ENCODE data around the gene CSRNP2.

DNA sequence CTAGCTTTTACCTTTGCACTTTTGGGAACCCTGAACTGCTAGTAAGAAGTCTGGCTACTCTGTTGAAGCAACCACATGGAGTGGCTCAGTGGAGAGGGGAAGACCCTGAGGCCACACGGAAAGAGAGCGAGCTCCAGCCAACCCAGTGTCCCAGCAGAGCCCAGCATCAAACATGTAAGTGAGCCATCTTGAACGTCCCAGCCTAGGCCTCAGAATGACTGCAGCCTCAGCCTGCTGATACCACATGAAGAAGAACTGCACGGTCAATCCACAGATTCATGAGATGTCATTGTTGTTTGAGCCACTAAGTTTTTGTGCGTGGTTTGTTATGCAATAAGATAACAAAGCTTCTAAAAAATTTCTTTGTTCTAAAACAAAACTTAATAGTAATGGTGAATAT lies 49.3 kb upstream of the CSRNP2 start:
- TF ChIP-seq, protein P1, sequence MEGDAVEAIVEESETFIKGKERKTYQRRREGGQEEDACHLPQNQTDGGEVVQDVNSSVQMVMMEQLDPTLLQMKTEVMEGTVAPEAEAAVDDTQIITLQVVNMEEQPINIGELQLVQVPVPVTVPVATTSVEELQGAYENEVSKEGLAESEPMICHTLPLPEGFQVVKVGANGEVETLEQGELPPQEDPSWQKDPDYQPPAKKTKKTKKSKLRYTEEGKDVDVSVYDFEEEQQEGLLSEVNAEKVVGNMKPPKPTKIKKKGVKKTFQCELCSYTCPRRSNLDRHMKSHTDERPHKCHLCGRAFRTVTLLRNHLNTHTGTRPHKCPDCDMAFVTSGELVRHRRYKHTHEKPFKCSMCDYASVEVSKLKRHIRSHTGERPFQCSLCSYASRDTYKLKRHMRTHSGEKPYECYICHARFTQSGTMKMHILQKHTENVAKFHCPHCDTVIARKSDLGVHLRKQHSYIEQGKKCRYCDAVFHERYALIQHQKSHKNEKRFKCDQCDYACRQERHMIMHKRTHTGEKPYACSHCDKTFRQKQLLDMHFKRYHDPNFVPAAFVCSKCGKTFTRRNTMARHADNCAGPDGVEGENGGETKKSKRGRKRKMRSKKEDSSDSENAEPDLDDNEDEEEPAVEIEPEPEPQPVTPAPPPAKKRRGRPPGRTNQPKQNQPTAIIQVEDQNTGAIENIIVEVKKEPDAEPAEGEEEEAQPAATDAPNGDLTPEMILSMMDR (IDR thresholded peaks at IDR 0.05; ENCODE audit: extremely low read depth in 1 of 2, insufficient read depth in 1 of 2, low read depth in 1 of 2, low read length in 2 of 2), result no peak
- TF ChIP-seq MYC (IDR thresholded peaks at IDR 0.05; ENCODE audit: low read depth, low read length), result no peak
- TF ChIP-seq POLR2AphosphoS5 (IDR thresholded peaks at IDR 0.05; ENCODE audit: insufficient read depth, low read depth, low read length), result no peak
- TF ChIP-seq POLR2A (IDR thresholded peaks at IDR 0.05; ENCODE audit: low read depth, low read length), result no peak
- no peak for TF ChIP-seq EZH2 (IDR thresholded peaks at IDR 0.05; ENCODE audit: borderline replicate concordance, low read depth, low read length, severe bottlenecking)
- TF ChIP-seq GATA2 (IDR thresholded peaks at IDR 0.05; ENCODE audit: insufficient read depth, insufficient read length, low read depth, low read length), result no peak
- no peak for TF ChIP-seq MAX (IDR thresholded peaks at IDR 0.05; ENCODE audit: insufficient read depth, insufficient read length)
